Measurements from ENCODE around the gene SSTR5.

GRCh38 chr16:1030473-1030901 lies 42.1 kb upstream of the SSTR5 start:
- TF ChIP-seq POLR2A (IDR thresholded peaks at IDR 0.05): no peak
- TF ChIP-seq, protein P1, sequence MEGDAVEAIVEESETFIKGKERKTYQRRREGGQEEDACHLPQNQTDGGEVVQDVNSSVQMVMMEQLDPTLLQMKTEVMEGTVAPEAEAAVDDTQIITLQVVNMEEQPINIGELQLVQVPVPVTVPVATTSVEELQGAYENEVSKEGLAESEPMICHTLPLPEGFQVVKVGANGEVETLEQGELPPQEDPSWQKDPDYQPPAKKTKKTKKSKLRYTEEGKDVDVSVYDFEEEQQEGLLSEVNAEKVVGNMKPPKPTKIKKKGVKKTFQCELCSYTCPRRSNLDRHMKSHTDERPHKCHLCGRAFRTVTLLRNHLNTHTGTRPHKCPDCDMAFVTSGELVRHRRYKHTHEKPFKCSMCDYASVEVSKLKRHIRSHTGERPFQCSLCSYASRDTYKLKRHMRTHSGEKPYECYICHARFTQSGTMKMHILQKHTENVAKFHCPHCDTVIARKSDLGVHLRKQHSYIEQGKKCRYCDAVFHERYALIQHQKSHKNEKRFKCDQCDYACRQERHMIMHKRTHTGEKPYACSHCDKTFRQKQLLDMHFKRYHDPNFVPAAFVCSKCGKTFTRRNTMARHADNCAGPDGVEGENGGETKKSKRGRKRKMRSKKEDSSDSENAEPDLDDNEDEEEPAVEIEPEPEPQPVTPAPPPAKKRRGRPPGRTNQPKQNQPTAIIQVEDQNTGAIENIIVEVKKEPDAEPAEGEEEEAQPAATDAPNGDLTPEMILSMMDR (IDR thresholded peaks at IDR 0.05): no peak
- TF ChIP-seq POLR2AphosphoS5 (IDR thresholded peaks at IDR 0.05): no peak
- TF ChIP-seq EP300 (IDR thresholded peaks at IDR 0.05): no peak

Data from upper lobe of left lung (tissue), 4 donors.